Breast epithelium (tissue), 4 donors: Measurements from ENCODE around the gene TEKTIP1. TPM values are rescaled to one million over a fixed set of nuclear protein-coding genes. Genes with fewer than 3 reads are reported as not detected.
A peak's percentile ranks its signal among the peaks of the same experiment; 100 is the strongest.

Experiments
- DNase-seq, 2 donors: peaks; one replicate each; pipeline ENCODE4 v3.0.0-alpha.2; 2019; ENCODE audit warnings: low spot score in 2 of 2
- H3K27ac ChIP-seq, 2 donors: fragments of 200-600 bp; sonication (generic) in 1 of 2; one replicate each; pipeline ENCODE4 v1.5.1; 2016 to 2019; ENCODE audit warnings: mild to moderate bottlenecking in 1 of 2
- H3K27me3 ChIP-seq, 2 donors: fragments of 200-600 bp; sonication (generic) in 1 of 2; one replicate each; pipeline versions ENCODE4 v1.5.1 to v1.6.0; 2017 to 2019; ENCODE audit warnings: control low read depth in 1 of 2, mild to moderate bottlenecking in 1 of 2
- H3K36me3 ChIP-seq: fragments of 200-600 bp; one replicate; pipeline ENCODE4 v1.5.1; 2019
- H3K4me1 ChIP-seq, 2 donors: fragments of 200-600 bp; sonication (generic); one replicate each; pipeline ENCODE4 v1.5.1; 2016 to 2019; ENCODE audit warnings: control low read depth in 1 of 2
- H3K4me3 ChIP-seq, 3 donors: fragments of 200-600 bp; sonication (generic); 1 replicate in 2 of 3; 2 replicates in 1 of 3; pipeline ENCODE4 v1.5.1; 2016 to 2019; ENCODE audit warnings: mild to moderate bottlenecking in 3 of 3, moderate library complexity in 2 of 3
- H3K9me3 ChIP-seq, 2 donors: fragments of 200-600 bp; sonication (generic) in 1 of 2; one replicate each; pipeline ENCODE4 v1.5.1; 2016 to 2019; ENCODE audit warnings: control low read depth in 1 of 2
- CTCF ChIP-seq, 3 donors: fragments of 450-650 bp; IDR thresholded peaks; one replicate each; pipeline ENCODE4 v1.5.1; 2016 to 2017; ENCODE audit warnings: antibody characterized with exemption in 3 of 3, mild to moderate bottlenecking in 3 of 3, moderate library complexity in 3 of 3
- POLR2A ChIP-seq: fragments of 450-650 bp; IDR thresholded peaks from one replicate; pipeline ENCODE4 v1.6.1; 2016; ENCODE audit warnings: antibody characterized with exemption, mild to moderate bottlenecking, moderate library complexity
- POLR2AphosphoS5 ChIP-seq, 3 donors: sonication (generic); formaldehyde crosslinking; IDR thresholded peaks; one replicate each; pipeline ENCODE4 v1.6.1; 2017; ENCODE audit warnings: antibody characterized with exemption in 3 of 3
- intact Hi-C: fragments of 100-400 bp; cut with DNase I; formaldehyde crosslinking; loops from one replicate; pipeline ENCODE4 v1.15.1; 2023; ENCODE audit warnings: low total_unique reads
- total RNA-seq, 3 donors: library from RNA; depleted of rRNA; stranded (reverse); fragments of >200 nt; gene quantifications; one replicate each; pipeline ENCODE4 v1.1.0, GENCODE V29; 2016

The TEKTIP1 gene
- total RNA-seq, 3 donors from 2014 or later, result 2.0 TPM; not detected in 2

DNA sequence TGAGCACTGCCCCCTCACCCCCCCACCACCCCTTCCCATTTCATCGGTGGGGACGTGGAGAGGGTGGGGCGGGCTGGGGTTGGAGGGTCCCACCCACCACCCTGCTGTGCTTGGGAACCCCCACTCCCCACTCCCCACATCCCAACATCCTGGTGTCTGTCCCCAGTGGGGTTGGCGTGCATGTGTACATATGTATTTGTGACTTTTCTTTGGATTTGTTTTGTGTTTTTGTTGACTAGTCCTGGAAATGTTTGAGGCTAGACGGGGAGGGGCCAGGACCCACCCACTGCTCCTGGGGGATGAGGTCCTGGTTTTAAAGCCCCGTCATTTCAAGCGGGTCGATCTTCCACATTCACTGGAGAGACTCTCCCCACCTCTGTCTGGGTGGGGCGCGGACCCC is 3.0 kb upstream of the TEKTIP1 start:
- intact Hi-C loops, result no loop called here
- Histone ChIP-seq H3K4me3 (peak overlapping the region in 1 of 3 donors; percentile 15), H3K27me3 (no peaks in the 10 kb centered on the region), H3K4me1 (peaks cover 5 to 13% of the 10 kb centered on the region in 2 donors), H3K27ac (peak overlapping the region; percentile 69 to 73), H3K36me3 (peaks cover 21% of the 10 kb centered on the region), H3K9me3 (no peaks in the 10 kb centered on the region)
- TF ChIP-seq POLR2A (no peak), POLR2AphosphoS5 (IDR thresholded peaks at IDR 0.05) (no peak), CTCF (IDR thresholded peaks at IDR 0.05) (no peak)
- no peak for DNase-seq

- peaks cover 21% of the 10 kb centered on the region for H3K36me3 ChIP-seq
Measured at GRCh38 chr19:3536429-3537100, 2.4 kb upstream of the TEKTIP1 start.

GRCh38 chr19:3537101-3537437 is 1.9 kb upstream of the TEKTIP1 start:
- intact Hi-C loops, result no loop called here

More at GRCh38 chr19:3536429-3537100, 2.4 kb upstream of the TEKTIP1 start:
- peak in 1 of 2 donors; percentile 75 for DNase-seq
- Histone ChIP-seq H3K27me3 (no peaks in the 10 kb centered on the region), H3K27ac (peak overlapping the region; percentile 69 to 73), H3K4me3 (peak overlapping the region in 1 of 3 donors; percentile 15), H3K4me1 (peaks cover 5 to 13% of the 10 kb centered on the region in 2 donors), H3K9me3 (no peaks in the 10 kb centered on the region)
- TF ChIP-seq POLR2AphosphoS5 (IDR thresholded peaks at IDR 0.05) (no peak), POLR2A (no peak), CTCF (IDR thresholded peaks at IDR 0.05) (no peak)
- intact Hi-C loops, result no loop called here

GRCh38 chr19:3537438-3538240 is 1.3 kb upstream of the TEKTIP1 start:
- no peak for DNase-seq
- Histone ChIP-seq H3K4me3 (no peak overlapping the region), H3K36me3 (peaks cover 13% of the 10 kb centered on the region), H3K27ac (peak overlapping the region; percentile 69 to 73), H3K27me3 (no peaks in the 10 kb centered on the region), H3K9me3 (no peaks in the 10 kb centered on the region), H3K4me1 (peaks cover 5 to 13% of the 10 kb centered on the region in 2 donors)
- TF ChIP-seq CTCF (IDR thresholded peaks at IDR 0.05) (no peak), POLR2AphosphoS5 (IDR thresholded peaks at IDR 0.05) (no peak), POLR2A (no peak)
- intact Hi-C loops, result no loop called here

More at GRCh38 chr19:3537101-3537437, 1.9 kb upstream of the TEKTIP1 start:
- Histone ChIP-seq H3K27me3 (no peaks in the 10 kb centered on the region), H3K27ac (peak overlapping the region; percentile 69 to 73), H3K9me3 (no peaks in the 10 kb centered on the region), H3K4me3 (peak overlapping the region in 1 of 3 donors; percentile 15), H3K36me3 (peaks cover 19% of the 10 kb centered on the region), H3K4me1 (peaks cover 5 to 13% of the 10 kb centered on the region in 2 donors)
- DNase-seq, result no peak
- no peak for TF ChIP-seq CTCF (IDR thresholded peaks at IDR 0.05)
- no peak for TF ChIP-seq POLR2AphosphoS5 (IDR thresholded peaks at IDR 0.05)
- TF ChIP-seq POLR2A, result no peak
